DMS153 (cell line): ENCODE data around the gene FGD2.
"Not testable (repeated sequence)": the region's sequence is repeated elsewhere in the genome, so short reads cannot be mapped to it uniquely, and the experiment has no call there.

Experiments
- DNase-seq: peaks from one replicate; lab custom pipeline; 2025; lab: John Stamatoyannopoulos, UW

Gene FGD2

GRCh38 chr6:37058984-37059343 lies 53.5 kb downstream of the FGD2 start:
- DNase-seq, result not testable (repeated sequence)

- DNase-seq, result peak; percentile 30
Observed at GRCh38 chr6:37059344-37060194, 54.1 kb downstream of the FGD2 start.

GRCh38 chr6:37060195-37060559 lies 54.7 kb downstream of the FGD2 start:
- no peak for DNase-seq

DNA sequence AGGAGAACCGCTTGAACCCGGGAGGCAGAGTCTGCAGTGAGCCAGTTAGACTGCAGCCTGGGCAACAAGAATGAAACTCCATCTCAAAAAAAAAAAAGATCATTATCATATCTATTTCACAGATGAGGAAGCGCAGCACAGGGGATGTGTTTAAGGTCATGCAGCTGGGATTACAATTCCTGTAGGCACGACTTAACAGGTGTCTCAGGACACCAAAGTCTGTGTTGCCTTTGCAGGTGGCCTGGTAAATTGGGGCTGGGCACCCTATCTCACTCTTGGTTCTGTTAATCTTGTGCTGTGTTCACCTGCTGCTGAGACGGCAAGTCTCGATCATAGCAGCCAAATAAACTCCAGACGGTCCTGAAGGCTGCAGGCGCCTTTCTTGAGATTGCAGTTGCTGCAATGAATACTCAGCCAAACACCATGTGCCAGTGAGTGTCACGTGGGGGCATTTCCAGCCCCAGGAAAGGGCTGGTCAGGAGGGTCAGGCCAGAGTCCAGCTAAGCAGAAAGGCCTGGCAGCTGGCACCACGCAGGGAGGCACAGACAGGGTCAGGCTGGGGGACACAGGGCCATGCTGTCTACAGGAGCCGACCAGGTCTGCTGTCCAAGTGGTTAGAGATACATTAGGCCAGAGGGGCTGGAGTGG lies 55.8 kb downstream of the FGD2 start:
- DNase-seq, result no peak

- no peak for DNase-seq
Observed at GRCh38 chr6:37062424-37062823, 57.0 kb downstream of the FGD2 start.

DNA sequence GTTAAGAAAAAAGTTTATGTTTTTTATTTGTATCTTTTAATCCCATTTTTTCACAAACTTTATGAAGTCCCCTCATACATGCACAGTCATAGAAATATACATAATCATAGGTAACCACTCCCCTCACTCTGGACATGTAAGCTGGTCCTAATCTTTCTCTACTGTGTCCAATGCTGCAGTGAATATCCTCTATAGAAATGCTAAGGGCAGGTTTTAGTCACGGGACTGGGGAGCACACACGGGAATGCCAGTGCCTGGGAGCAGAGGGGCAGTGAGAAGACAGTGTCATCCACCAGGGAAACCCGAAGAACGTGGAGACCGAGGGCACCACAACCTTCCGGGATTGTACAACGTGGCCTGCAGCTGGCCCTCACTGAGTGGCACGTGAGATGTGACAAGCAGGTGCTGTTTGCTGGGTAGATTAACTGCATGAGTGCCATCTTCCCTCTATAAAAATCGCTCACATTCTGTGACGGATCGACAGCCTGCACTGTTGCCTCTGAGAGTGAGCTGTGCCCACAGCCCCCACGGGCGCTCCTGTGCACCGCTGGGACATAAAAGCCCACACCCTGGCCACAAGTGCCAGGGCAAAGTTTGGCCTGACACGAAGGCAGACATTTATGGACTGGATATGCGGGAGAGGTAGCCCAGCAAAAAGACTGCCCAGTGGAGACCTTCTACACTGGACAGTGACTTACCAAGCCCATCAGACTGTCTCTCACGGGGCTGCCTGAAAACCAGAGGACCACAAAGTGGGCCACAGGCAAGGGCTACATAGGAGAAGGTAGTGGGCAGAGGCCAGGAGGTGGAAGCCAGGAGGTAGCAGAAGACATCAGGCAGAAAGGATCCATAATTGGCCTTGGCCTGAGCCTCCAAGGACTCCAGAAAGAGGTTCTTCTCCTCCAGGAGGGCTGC lies 63.2 kb downstream of the FGD2 start:
- no peak for DNase-seq

DNA sequence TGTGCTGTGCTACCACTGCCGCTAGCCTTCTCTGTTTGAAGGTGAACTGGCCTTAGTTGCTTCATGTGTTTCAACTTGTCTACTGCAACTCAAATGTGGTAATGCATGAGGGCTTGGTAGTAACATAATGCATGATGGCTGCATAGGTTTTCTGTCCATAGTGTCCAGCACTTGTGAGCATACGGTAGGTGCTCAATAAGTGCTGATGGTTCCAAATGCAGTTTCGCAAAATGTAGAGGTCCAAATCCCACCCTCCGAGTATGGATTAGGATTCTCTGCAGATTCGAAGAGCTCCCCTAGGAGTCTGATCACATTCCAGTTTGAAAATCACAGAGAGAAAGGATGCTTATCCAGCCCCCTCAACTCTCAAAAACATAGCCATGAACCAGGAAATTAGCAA lies 64.2 kb downstream of the FGD2 start:
- no peak for DNase-seq

DNA sequence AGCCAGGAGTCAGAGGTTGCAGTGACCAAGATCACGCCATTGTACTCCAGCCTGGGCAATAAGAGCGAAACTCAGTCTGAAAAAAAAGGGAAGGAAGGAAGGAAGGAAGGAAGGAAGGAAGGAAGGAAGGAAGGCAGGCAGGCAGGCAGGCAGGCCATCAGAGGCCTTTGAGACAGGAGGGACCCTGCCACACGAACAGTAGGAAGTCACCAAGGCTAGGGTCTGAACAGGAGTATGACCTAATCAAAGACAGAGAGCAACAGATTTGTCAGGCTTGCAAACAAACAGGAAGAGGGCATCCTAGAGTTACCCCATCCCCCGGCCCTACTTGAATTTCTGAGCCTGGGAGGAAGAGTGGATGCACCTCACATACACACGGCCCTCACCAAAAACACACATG lies 67.1 kb downstream of the FGD2 start:
- no peak for DNase-seq

DNA sequence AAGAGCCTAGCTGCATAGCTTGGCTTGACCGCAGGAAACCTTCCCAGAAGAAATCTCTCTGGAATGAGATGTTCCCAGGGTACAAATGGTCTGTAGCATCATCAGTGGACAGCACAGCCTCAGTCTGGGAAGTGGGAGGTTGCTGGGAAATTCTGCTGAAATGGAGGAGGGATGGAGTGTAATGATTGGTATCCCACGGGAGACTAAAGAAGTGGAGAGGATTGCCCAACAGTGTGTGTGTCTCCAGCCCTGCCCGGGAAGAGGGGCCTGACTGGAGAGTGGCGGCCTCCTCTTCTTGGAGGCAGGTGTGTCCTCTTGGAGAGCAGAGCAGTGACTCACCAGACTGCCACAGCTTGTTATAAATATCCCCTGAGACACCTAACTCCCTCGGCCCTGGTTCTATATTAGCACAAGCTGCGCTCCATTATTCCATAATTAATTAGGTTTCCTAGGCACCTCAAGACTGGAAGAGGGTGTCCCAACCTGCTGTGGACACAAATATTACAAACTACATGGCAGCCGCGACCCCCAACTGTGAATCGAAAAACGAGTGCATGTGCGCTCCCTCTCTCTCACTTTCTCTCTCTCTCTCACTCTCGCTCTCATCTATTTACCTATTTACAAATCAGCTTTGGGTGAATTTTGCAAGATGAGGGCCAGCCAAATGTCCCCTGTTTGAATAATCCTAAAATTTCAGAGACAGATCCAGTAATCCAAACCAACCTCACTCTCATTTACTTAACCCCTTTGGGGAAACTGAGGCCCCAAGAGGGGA lies 68.8 kb downstream of the FGD2 start:
- peak; percentile 10 for DNase-seq

- DNase-seq, result no peak
Observed at GRCh38 chr6:37077191-37077904, 71.9 kb downstream of the FGD2 start.

DNA sequence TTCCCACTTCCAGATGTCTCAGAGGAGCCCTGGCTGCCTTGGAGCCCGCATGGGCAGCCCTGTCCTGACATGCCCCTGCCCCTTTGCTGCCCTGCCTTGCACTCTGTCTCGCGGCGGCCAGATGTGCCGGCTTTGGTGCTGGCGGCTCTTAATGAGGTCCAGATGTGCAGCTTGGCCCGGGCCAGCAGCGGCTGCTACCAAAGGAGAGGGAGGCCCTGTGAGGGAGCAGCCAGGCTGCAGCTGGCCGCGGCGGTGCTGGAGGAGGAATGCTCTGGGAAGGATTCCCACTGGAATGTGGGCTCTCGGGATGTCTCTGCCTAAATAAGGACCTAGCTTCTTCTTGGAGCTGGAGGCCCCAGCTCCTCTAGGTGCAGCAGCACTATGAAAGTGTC lies 72.4 kb downstream of the FGD2 start:
- DNase-seq, result no peak
